AG09319 (cell line): ENCODE data around the gene CCDC197.

Source experiments
- DNase-seq: peaks from one replicate; pipeline ENCODE4 v3.0.0-alpha.2; 2010; ENCODE audit warnings: low read depth; ENCODE audit errors: extremely low read depth
- CTCF ChIP-seq: IDR thresholded peaks from 2 replicates; pipeline ENCODE4 v1.5.1; 2011; ENCODE audit warnings: low read depth, mild to moderate bottlenecking, inconsistent platforms, low read length, moderate library complexity

The CCDC197 gene

GRCh38 chr14:93997082-93997481, at the start of gene CCDC197:
Gene CCDC197, plus strand, starts transcription at chr14:93997301. Its CDS starts 831 bp downstream, at chr14:93998132.
- no peak for DNase-seq
- TF ChIP-seq CTCF: no peak

GRCh38 chr14:93949511-93950075, 47.5 kb upstream of the CCDC197 start:
- TF ChIP-seq CTCF: no peak
- no peak for DNase-seq

DNA sequence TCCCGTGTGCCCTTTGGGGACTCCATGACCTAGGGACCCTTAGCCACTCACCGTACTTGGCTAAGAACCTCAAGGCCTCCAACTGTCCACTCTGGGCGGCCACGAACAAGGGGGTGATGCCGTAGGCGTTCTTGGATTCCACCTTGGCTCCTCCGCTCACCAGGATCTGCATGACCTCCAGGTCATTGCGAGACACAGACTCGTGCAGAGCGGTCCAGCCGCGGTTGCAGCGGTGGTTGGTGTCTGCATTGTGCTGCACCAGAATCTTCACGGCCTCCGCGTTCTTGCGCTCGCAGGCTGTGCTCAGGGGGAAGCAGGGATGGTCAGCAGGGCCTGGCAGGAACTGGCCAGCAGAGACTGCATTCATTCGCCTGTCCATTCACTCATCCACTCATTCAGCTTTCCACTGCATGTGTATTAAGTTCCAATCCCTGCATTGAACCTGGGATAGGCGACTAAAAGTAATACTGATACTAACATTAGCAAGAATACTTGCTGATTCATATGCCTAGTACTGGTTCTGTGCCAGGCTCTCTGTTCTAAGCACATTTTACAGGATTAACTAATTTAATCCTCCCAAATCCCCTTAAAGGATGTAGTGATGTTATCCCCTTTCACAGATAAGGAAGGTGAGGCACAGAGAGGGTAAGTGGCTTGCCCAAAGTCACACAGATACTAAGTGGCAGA, 46.0 kb upstream of the CCDC197 start:
- no peak for DNase-seq

DNA sequence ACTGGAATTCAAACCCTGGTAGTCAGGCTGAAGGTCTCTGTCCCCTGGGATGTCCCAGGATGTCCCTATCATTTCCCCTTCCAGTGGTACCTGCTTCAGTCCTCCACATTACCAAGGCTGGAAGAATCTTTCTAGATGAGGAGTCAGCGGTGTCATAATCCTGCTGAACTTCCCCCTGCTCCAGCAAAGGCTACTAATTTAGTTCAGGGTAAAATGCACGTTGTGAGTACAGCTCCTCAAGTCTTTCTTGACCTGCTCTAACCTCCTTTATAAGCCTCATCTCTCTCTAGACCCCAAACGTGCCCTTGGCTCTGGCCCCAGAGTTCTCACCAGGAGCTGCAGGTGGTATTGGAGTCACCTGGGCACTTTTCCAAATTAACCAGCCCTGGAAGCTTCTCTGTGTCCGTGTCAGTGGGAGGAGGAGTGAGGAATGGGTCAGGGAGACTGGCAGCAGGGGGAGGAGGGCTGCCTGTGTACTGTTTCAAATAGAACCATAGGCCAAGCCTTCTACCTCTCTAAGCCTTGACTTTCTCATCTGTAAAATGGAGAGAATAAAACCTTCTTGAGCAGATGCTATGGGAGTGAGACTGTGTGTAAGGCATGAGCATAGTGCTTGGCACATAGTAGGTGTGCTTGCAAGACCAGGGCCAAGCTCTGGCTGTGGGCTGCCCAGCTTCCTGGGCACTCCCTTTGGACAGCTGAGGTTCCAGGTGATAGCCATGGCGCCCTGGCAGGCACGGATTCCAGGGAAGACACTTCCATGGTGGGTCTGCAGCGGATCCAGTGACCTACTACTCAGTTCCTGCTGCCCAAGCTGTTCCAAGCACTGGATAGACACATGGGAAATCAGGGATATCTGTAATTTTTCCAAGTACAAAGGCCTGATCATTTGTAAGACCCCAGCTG, 45.2 kb upstream of the CCDC197 start:
- no peak for DNase-seq
- TF ChIP-seq CTCF: no peak

More for the DNA sequence above, 46.0 kb upstream of the CCDC197 start:
- no peak for TF ChIP-seq CTCF

DNA sequence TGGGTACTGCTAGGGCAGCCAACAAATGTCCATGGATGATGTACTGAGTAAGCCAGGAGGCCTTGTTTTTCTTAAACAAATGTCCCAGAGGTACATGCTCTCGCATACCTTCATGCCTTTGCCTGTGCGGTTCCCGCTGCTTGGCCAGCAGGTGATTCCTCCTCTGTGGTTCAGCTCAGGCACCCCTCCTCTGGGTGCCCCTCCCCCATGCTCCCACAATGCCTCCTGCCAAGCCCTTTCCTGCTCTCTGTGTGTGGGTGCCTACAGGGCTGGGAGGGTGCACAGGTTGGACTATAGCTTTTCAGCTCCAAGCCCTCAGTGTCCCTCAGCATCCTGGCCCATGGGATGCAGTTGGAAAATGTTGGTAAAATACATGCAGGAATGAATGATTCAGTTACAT, 44.3 kb upstream of the CCDC197 start:
- TF ChIP-seq CTCF: no peak
- no peak for DNase-seq

GRCh38 chr14:93953263-93953662, 43.8 kb upstream of the CCDC197 start:
- TF ChIP-seq CTCF: no peak
- no peak for DNase-seq
